Amniotic stem cell (primary cell): ENCODE measurements around the gene CIBAR2.
"Not testable (repeated sequence)": the region's sequence is repeated elsewhere in the genome, so short reads cannot be mapped to it uniquely, and the experiment has no call there.

Source experiments
- DNase-seq: peaks from one replicate; lab custom pipeline; 2025; lab: John Stamatoyannopoulos, UW

Gene CIBAR2

GRCh38 chr16:85062845-85063244 lies 49.4 kb downstream of the CIBAR2 start:
- DNase-seq, result no peak

- DNase-seq, result no peak
Measured at GRCh38 chr16:85062323-85062722, 49.9 kb downstream of the CIBAR2 start.

GRCh38 chr16:85061566-85061965 lies 50.7 kb downstream of the CIBAR2 start:
- DNase-seq, result no peak

- no peak for DNase-seq
Measured at GRCh38 chr16:85058909-85059308, 53.4 kb downstream of the CIBAR2 start.

- no peak for DNase-seq
Measured at GRCh38 chr16:85057948-85058347, 54.3 kb downstream of the CIBAR2 start.

- no peak for DNase-seq
Measured at GRCh38 chr16:85057212-85057889, 54.9 kb downstream of the CIBAR2 start.

GRCh38 chr16:85056211-85056748 lies 56.0 kb downstream of the CIBAR2 start:
- no peak for DNase-seq

- DNase-seq, result no peak
Measured at GRCh38 chr16:85055493-85056210, 56.6 kb downstream of the CIBAR2 start.

GRCh38 chr16:85054948-85055492 lies 57.3 kb downstream of the CIBAR2 start:
- no peak for DNase-seq

GRCh38 chr16:85054321-85054720 lies 58.0 kb downstream of the CIBAR2 start:
- not testable (repeated sequence) for DNase-seq

- DNase-seq, result no peak
Measured at GRCh38 chr16:85052536-85052935, 59.7 kb downstream of the CIBAR2 start.

- no peak for DNase-seq
Measured at GRCh38 chr16:85051683-85052082, 60.6 kb downstream of the CIBAR2 start.

- no peak for DNase-seq
Measured at GRCh38 chr16:85051067-85051581, 61.1 kb downstream of the CIBAR2 start.

- no peak for DNase-seq
Measured at GRCh38 chr16:85049706-85050305, 62.5 kb downstream of the CIBAR2 start.

- no peak for DNase-seq
Measured at GRCh38 chr16:85048921-85049562, 63.2 kb downstream of the CIBAR2 start.
